ENCODE results near the gene LAMA3. TPM values are rescaled to one million over a fixed set of nuclear protein-coding genes. Genes with fewer than 3 reads are reported as not detected.

Gene LAMA3
- total RNA-seq, 1 donor from 2014 or later: 3.5 TPM

DNA sequence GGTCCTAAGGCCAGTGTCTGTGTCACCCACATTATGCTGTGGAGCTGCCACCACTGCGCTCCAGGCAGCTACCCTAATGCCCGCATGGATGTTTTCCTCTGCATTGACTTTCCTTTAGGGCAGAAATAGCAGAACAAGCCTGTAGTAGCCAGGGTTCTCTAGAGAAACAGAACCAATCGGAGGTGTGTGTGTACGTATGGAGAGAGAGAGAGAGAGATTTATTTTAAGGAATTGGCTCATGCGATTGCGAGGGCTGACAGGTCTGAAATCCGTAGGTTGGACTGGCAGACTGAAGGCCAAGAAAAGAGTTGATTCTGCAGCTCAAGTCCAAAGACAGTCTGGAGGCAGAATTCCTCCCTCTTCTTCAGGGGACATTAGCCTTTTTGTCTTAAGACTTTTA lies 110.3 kb downstream of the LAMA3 start:
- Histone ChIP-seq H3K4me1 (no peaks in the 10 kb centered on the region), H3K27ac (replicated peaks) (no peak overlapping the region), H3K36me3 (no peaks in the 10 kb centered on the region), H3K4me3 (no peak overlapping the region), H3K27me3 (ENCODE audit: low read depth) (no peaks in the 10 kb centered on the region), H3K9me3 (replicated peaks) (no peaks in the 10 kb centered on the region)
- TF ChIP-seq, protein P1, sequence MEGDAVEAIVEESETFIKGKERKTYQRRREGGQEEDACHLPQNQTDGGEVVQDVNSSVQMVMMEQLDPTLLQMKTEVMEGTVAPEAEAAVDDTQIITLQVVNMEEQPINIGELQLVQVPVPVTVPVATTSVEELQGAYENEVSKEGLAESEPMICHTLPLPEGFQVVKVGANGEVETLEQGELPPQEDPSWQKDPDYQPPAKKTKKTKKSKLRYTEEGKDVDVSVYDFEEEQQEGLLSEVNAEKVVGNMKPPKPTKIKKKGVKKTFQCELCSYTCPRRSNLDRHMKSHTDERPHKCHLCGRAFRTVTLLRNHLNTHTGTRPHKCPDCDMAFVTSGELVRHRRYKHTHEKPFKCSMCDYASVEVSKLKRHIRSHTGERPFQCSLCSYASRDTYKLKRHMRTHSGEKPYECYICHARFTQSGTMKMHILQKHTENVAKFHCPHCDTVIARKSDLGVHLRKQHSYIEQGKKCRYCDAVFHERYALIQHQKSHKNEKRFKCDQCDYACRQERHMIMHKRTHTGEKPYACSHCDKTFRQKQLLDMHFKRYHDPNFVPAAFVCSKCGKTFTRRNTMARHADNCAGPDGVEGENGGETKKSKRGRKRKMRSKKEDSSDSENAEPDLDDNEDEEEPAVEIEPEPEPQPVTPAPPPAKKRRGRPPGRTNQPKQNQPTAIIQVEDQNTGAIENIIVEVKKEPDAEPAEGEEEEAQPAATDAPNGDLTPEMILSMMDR (IDR thresholded peaks at IDR 0.05; ENCODE audit: borderline replicate concordance): no peak
- no peak for DNase-seq
- intact Hi-C loops (cut with micrococcal nuclease): no loop called here

DNA sequence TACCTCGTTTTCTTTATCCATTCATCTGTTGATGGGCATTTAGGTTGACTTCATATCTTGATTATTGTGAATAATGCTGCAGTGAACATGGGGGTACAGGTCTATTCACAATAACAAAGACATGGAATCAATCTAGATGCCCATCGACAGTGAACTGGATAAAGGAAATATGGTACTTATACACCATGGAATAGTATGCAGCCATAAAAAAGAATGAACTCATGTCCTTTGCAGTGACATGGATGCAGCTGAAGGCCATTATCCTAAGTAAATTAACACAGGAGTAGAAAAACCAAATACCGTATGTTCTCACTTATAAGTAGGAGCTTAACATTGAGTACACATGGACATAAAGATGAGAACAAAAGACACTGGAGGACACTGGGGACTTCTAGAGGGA lies 111.6 kb downstream of the LAMA3 start:
- no peak for DNase-seq
- Histone ChIP-seq H3K27me3 (ENCODE audit: low read depth) (no peaks in the 10 kb centered on the region), H3K4me3 (no peak overlapping the region), H3K9me3 (replicated peaks) (no peaks in the 10 kb centered on the region), H3K36me3 (no peaks in the 10 kb centered on the region), H3K27ac (replicated peaks) (no peak overlapping the region), H3K4me1 (no peaks in the 10 kb centered on the region)
- intact Hi-C loops (cut with micrococcal nuclease): no loop called here
- TF ChIP-seq, protein P1 (IDR thresholded peaks at IDR 0.05; ENCODE audit: borderline replicate concordance): no peak

DNA sequence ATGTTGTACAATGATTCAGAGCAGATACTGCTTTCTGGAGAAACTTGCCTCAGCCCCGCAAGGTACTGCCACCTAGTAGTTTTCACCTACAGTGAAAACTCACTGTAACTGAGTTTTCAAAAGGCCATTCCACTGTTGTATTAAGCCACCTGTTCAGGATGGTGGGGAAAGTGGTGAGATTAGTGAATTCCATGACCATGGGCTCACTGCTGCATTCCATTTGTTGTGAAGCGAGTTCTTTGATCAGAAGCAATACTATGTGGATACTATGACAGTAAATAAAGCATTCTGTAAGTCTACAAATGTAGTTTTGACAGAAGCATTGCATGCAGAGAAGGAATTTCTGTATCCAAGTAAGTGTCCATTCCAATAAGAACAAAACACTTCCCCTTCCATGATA lies 113.6 kb downstream of the LAMA3 start:
- DNase-seq: no peak
- Histone ChIP-seq H3K27me3 (ENCODE audit: low read depth) (no peaks in the 10 kb centered on the region), H3K36me3 (no peaks in the 10 kb centered on the region), H3K4me3 (no peak overlapping the region), H3K4me1 (no peaks in the 10 kb centered on the region), H3K9me3 (replicated peaks) (no peaks in the 10 kb centered on the region), H3K27ac (replicated peaks) (no peak overlapping the region)
- TF ChIP-seq, protein P1 (IDR thresholded peaks at IDR 0.05; ENCODE audit: borderline replicate concordance): no peak
- intact Hi-C loops (cut with micrococcal nuclease): no loop called here

DNA sequence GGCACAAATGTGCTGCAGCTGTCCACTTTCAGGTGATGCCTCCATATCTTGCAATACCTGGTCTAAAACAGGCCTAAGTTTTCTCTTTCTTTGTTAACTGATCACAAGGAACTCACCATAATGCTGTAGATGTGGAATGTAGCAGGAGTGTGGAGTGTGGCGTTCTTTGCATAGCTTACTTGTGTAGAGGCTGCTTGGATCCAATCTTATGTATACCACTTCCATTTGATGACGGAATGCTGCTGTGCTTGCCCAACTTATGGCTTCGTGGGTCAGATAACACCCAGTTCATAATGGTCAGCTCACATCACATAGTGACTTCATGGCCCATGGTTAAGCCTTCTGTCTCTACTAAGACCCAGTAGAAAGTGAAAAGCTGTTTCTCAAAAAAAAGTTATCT lies 114.5 kb downstream of the LAMA3 start:
- no peaks in the 10 kb centered on the region for H3K4me1 ChIP-seq
- no peaks in the 10 kb centered on the region for H3K36me3 ChIP-seq
- H3K27ac ChIP-seq (replicated peaks): no peak overlapping the region
- H3K9me3 ChIP-seq (replicated peaks): no peaks in the 10 kb centered on the region
- TF ChIP-seq, protein P1 (IDR thresholded peaks at IDR 0.05; ENCODE audit: borderline replicate concordance): no peak
- no peak overlapping the region for H3K4me3 ChIP-seq
- intact Hi-C loops (cut with micrococcal nuclease): no loop called here
- H3K27me3 ChIP-seq (ENCODE audit: low read depth): no peaks in the 10 kb centered on the region
- no peak for DNase-seq

DNA sequence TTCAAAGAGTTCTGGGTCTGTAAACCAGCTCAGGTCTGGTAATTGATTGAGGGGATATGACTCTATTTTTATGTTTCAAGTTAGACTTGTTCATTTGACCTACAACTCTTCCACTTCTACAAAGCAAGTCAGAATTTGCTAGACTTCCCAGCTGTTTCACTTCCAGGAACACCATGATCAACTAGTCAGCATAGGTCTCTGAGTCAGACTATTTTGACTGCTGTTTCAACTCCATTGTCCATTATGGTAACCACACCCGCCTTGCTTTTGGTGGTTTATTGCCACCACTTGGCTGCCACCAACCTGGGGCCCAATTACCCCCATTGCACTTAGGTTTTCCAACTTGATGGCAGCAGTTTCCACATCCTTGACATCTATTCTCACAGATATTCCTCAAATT lies 116.6 kb downstream of the LAMA3 start:
- H3K4me1 ChIP-seq: no peaks in the 10 kb centered on the region
- no peaks in the 10 kb centered on the region for H3K27me3 ChIP-seq (ENCODE audit: low read depth)
- no peak overlapping the region for H3K4me3 ChIP-seq
- H3K27ac ChIP-seq (replicated peaks): no peak overlapping the region
- intact Hi-C loops (cut with micrococcal nuclease): no loop called here
- TF ChIP-seq, protein P1 (IDR thresholded peaks at IDR 0.05; ENCODE audit: borderline replicate concordance): no peak
- no peaks in the 10 kb centered on the region for H3K36me3 ChIP-seq
- no peak for DNase-seq
- H3K9me3 ChIP-seq (replicated peaks): no peaks in the 10 kb centered on the region

DNA sequence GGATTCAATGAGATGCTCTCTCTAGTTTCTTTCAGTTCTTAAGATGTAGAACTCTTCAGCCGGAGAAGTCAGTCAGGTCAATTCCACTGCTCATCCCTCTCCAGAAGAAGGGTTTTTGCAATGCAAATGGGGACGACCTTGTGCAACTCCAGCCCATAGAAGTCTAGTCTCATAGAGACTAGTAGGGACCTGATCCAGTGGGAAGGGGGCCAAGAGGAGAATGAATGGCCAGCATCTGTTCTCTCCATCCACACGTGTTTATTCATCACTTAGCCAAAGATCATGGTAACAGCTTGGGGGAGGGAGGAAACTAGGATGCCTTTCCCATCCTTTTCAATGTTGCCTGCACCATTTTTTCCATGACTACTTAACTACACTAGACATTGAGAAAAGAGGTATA lies 120.2 kb downstream of the LAMA3 start:
- H3K27ac ChIP-seq (replicated peaks): no peak overlapping the region
- no peak for DNase-seq
- intact Hi-C loops (cut with micrococcal nuclease): no loop called here
- H3K27me3 ChIP-seq (ENCODE audit: low read depth): no peaks in the 10 kb centered on the region
- TF ChIP-seq, protein P1 (IDR thresholded peaks at IDR 0.05; ENCODE audit: borderline replicate concordance): no peak
- peaks cover 3% of the 10 kb centered on the region for H3K4me1 ChIP-seq
- no peak overlapping the region for H3K4me3 ChIP-seq
- no peaks in the 10 kb centered on the region for H3K36me3 ChIP-seq
- no peaks in the 10 kb centered on the region for H3K9me3 ChIP-seq (replicated peaks)
